ENCODE results near the gene ANKRD31.

ANKRD31 gene

DNA sequence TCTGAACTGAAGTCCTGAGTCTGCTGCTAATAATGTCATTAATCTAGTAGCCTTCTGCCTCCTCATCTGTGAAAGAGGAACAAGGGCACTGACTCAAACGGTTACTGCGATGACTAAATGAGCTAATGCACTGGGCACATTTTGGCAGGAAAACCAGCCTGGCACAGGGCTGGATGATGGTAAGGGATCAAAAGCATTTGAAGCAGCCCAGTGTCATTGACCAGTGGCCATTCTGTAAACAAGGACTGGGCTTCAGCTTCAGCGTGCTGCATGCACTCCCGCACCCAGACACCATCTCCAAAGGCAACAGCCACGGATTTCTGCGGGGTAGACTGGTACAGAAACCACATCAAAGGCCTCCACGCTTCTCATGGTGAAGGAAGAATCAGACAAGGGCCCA, 192.3 kb downstream of the ANKRD31 start:
- no peak overlapping the region for H3K4me3 ChIP-seq (ENCODE audit: low read length, poor library complexity, severe bottlenecking)
- H2AFZ ChIP-seq (ENCODE audit: low read length) = no peak overlapping the region
- TF ChIP-seq, protein P1, sequence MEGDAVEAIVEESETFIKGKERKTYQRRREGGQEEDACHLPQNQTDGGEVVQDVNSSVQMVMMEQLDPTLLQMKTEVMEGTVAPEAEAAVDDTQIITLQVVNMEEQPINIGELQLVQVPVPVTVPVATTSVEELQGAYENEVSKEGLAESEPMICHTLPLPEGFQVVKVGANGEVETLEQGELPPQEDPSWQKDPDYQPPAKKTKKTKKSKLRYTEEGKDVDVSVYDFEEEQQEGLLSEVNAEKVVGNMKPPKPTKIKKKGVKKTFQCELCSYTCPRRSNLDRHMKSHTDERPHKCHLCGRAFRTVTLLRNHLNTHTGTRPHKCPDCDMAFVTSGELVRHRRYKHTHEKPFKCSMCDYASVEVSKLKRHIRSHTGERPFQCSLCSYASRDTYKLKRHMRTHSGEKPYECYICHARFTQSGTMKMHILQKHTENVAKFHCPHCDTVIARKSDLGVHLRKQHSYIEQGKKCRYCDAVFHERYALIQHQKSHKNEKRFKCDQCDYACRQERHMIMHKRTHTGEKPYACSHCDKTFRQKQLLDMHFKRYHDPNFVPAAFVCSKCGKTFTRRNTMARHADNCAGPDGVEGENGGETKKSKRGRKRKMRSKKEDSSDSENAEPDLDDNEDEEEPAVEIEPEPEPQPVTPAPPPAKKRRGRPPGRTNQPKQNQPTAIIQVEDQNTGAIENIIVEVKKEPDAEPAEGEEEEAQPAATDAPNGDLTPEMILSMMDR (conservative IDR thresholded peaks at IDR 0.05; ENCODE audit: low read length) = no peak
- no peak for TF ChIP-seq EZH2phosphoT487 (IDR thresholded peaks at IDR 0.05; ENCODE audit: borderline replicate concordance)
- H3K4me2 ChIP-seq (ENCODE audit: low read depth, low read length, poor library complexity, severe bottlenecking) = peak overlapping the region; percentile 11
- no peaks in the 10 kb centered on the region for H3F3A ChIP-seq (ENCODE audit: low read depth)
- H3K9me3 ChIP-seq (ENCODE audit: insufficient read depth, low read depth, low read length) = no peaks in the 10 kb centered on the region
- H3K27me3 ChIP-seq (ENCODE audit: insufficient read depth, low read length, poor library complexity, severe bottlenecking) = no peaks in the 10 kb centered on the region
- no peak overlapping the region for H3K9ac ChIP-seq (ENCODE audit: low read depth, low read length, poor library complexity, severe bottlenecking)
- H3K36me3 ChIP-seq (ENCODE audit: insufficient read depth, low read length) = peaks cover 19% of the 10 kb centered on the region; the same call in 1 of the 2 replicates
- no peaks in the 10 kb centered on the region for H3K9me2 ChIP-seq (replicated peaks; ENCODE audit: low read depth, low read length)
- H4K20me1 ChIP-seq (ENCODE audit: insufficient read depth, low read length, poor library complexity, severe bottlenecking) = no peaks in the 10 kb centered on the region
- H3K79me2 ChIP-seq (ENCODE audit: insufficient read depth, low read length) = peaks cover 45% of the 10 kb centered on the region
- peaks cover 61% of the 10 kb centered on the region for H3K4me1 ChIP-seq (ENCODE audit: insufficient read depth, low read length, poor library complexity, severe bottlenecking)

DNA sequence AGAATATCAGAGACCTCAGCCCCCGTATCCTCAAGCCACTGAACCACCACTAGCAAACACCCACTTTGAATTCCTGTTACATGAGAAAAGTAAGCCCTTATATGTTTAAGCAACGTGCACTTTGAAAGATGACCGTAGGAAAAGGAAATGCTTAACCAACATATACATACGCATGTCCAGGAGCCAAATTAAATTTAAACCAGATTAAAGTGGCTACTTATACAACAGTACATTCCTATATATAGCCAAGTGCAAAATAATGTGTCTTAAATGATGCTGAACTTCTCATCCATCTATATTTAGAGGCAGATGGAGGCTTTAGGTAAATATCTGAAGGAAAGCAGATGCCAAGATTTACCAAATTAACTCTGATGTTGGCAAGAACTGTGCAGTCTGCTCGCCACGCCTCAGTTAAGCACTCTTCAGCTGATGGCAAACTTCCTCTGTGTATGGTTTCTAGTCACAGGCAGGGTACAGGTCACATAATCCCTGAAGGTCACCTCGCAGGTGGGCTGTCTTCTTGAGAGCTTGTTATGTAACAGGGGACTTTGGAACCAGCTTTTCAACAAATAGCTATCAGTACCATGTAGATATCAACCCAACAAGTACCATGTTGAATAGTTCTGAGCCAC, 192.9 kb downstream of the ANKRD31 start:
- peak overlapping the region; percentile 11 for H3K4me2 ChIP-seq (ENCODE audit: low read depth, low read length, poor library complexity, severe bottlenecking)
- no peaks in the 10 kb centered on the region for H3K9me3 ChIP-seq (ENCODE audit: insufficient read depth, low read depth, low read length)
- no peaks in the 10 kb centered on the region for H3K27me3 ChIP-seq (ENCODE audit: insufficient read depth, low read length, poor library complexity, severe bottlenecking)
- TF ChIP-seq EZH2phosphoT487 (IDR thresholded peaks at IDR 0.05; ENCODE audit: borderline replicate concordance) = no peak
- TF ChIP-seq, protein P1 (conservative IDR thresholded peaks at IDR 0.05; ENCODE audit: low read length) = no peak
- H3K9ac ChIP-seq (ENCODE audit: low read depth, low read length, poor library complexity, severe bottlenecking) = no peak overlapping the region
- H3K36me3 ChIP-seq (ENCODE audit: insufficient read depth, low read length) = peaks cover 19% of the 10 kb centered on the region; the same call in 1 of the 2 replicates
- no peak overlapping the region for H2AFZ ChIP-seq (ENCODE audit: low read length)
- no peaks in the 10 kb centered on the region for H3K9me2 ChIP-seq (replicated peaks; ENCODE audit: low read depth, low read length)
- H4K20me1 ChIP-seq (ENCODE audit: insufficient read depth, low read length, poor library complexity, severe bottlenecking) = no peaks in the 10 kb centered on the region
- peaks cover 55% of the 10 kb centered on the region for H3K4me1 ChIP-seq (ENCODE audit: insufficient read depth, low read length, poor library complexity, severe bottlenecking)
- peaks cover 39% of the 10 kb centered on the region for H3K79me2 ChIP-seq (ENCODE audit: insufficient read depth, low read length)
- no peaks in the 10 kb centered on the region for H3F3A ChIP-seq (ENCODE audit: low read depth)
- H3K4me3 ChIP-seq (ENCODE audit: low read length, poor library complexity, severe bottlenecking) = no peak overlapping the region

DNA sequence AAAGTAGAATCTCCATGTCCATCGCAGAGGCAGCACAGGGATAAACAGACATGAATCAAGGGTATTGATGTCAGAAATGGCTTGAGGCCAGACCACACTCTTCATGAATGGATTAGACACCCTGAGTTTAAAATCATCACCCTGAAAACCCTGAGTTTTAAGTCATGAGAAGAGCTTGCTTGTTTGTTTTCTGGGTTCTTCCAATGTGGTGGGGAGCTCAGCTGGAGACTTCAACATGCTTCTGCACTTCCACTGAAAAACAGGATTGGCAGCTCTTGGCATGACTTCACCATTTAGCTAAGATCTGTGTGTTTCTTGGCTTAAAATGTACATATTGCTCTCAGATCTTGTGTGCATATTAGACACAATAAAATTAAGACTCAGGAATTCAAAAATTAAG, 194.2 kb downstream of the ANKRD31 start:
- Histone ChIP-seq H3K27me3 (ENCODE audit: insufficient read depth, low read length, poor library complexity, severe bottlenecking) (no peaks in the 10 kb centered on the region), H3K4me2 (ENCODE audit: low read depth, low read length, poor library complexity, severe bottlenecking) (no peak overlapping the region), H3K4me3 (ENCODE audit: low read length, poor library complexity, severe bottlenecking) (no peak overlapping the region), H3K79me2 (ENCODE audit: insufficient read depth, low read length) (peaks cover 26% of the 10 kb centered on the region), H2AFZ (ENCODE audit: low read length) (no peak overlapping the region), H3K9ac (ENCODE audit: low read depth, low read length, poor library complexity, severe bottlenecking) (no peak overlapping the region), H3K4me1 (ENCODE audit: insufficient read depth, low read length, poor library complexity, severe bottlenecking) (peaks cover 42% of the 10 kb centered on the region), H3F3A (ENCODE audit: low read depth) (no peaks in the 10 kb centered on the region), H3K9me3 (ENCODE audit: insufficient read depth, low read depth, low read length) (no peaks in the 10 kb centered on the region), H4K20me1 (ENCODE audit: insufficient read depth, low read length, poor library complexity, severe bottlenecking) (no peaks in the 10 kb centered on the region), H3K36me3 (ENCODE audit: insufficient read depth, low read length) (peaks cover 19% of the 10 kb centered on the region; the same call in 1 of the 2 replicates), H3K9me2 (replicated peaks; ENCODE audit: low read depth, low read length) (no peaks in the 10 kb centered on the region)
- TF ChIP-seq, protein P1 (conservative IDR thresholded peaks at IDR 0.05; ENCODE audit: low read length) = no peak
- no peak for TF ChIP-seq EZH2phosphoT487 (IDR thresholded peaks at IDR 0.05; ENCODE audit: borderline replicate concordance)
